HG03469 (cell line): ENCODE measurements around the gene CNIH3.
"Not testable (repeated sequence)": the region's sequence is repeated elsewhere in the genome, so short reads cannot be mapped to it uniquely, and the experiment has no call there.

Experiments used
- ATAC-seq: cut with Tn5 transposase; IDR thresholded peaks from one replicate; pipeline ENCODE4 v1.9.1; 2021; ENCODE audit warnings: mild to moderate bottlenecking, moderate library complexity, moderate number of reproducible peaks; ENCODE audit not compliant: unreplicated experiment

Gene CNIH3

DNA sequence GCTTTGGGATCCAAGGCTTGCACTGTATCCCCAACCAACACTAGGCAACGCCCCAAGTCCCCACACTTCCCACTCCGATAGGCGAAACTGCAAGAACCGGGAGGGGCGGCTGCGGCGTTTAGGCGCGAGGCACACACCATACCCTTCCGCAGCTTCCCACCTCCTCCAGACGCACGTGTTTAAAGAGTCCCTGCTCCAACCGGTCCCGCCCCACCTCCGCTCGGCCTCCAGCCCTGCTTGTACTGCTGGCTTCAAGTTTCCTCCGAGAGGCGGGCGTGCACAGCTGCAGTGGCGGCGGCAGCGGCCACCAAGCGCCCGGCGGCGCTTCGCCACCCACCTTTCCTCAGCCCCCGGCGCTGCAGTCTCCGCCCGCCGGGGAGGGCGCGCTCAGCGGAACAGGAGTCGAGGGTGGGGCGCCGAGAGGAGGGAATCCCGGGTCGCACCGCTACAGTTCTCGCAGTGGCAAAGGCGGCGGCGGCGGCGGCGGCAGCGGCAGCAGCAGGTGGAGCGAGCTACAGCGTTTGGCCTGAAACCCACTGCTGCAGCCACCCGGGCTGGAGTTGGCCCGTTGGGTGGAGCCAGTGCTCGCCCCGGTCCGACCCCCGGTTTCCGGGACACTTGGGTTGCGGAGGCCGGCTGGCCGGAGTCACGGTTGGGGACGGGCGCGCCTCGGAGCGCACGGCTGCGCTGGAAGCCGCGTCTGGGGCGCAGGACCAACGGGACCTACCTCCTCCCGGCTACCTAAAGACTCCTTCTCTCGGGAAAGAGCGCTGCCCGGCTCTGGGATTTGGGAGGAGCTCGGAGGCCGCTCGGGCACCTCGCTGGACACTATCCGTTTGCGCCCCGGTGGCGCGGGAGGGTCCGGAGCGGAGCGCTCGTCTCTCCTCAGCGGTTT lies at the start of gene CNIH3:
Gene CNIH3, plus strand, starts transcription at position 457 of the 895 bp plus-strand sequence. CDS start 858 bp downstream, outside the sequence.
- no peak for ATAC-seq

DNA sequence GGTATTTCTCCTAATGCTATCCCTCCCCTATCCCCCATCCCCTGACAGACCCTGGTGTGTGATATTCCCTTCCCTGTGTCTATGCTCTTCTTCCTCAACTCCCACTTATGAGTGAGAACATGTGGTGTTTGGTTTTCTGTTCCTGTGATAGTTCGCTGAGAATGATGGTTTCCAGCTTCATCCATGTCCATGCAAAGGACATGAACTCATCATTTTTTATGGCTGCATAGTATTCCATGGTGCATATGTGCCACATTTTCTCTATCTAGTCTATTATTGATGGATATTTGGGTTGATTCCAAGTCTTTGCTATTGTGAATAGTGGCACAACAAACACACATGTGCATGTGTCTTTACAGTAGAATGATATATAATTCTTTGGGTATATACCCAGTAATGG lies 49.6 kb upstream of the CNIH3 start:
- not testable (repeated sequence) for ATAC-seq

DNA sequence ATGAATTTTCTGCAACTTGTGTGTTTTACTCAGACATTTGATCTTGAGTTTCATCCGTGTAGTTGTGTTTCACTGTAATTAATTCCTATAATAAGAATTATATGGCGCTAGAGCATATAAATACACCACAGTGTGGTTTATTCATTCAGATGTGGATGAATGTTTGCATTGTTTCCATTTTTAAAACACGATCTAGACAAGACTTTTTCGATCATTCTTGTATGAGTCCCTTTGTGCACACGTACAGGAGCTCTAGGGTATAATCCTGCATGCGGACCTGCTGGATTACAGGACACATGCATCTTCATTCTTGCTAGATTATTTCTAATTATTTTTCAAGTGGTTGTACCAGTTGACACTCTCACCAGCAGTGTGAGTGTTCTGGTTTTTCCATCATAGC lies 46.8 kb upstream of the CNIH3 start:
- ATAC-seq, result no peak

DNA sequence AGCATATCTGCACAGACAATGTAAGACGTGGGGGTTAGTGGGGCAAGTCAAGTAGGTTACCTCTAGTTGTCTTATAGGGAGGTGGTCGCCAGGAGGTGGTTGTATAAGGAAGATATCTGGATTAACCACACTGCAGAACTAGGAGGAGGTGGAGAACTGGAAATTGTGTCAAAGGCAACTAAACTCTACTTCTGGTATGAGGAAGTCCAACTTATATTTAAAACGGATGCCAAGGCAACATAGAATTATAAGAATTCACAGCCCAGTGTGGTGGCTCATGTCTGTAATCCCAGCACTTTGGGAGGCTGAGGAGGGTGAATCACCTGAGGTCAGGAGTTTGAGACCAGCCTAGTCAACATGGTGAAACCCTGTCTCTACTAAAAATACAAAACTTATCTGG lies 44.1 kb upstream of the CNIH3 start:
- not testable (repeated sequence) for ATAC-seq

DNA sequence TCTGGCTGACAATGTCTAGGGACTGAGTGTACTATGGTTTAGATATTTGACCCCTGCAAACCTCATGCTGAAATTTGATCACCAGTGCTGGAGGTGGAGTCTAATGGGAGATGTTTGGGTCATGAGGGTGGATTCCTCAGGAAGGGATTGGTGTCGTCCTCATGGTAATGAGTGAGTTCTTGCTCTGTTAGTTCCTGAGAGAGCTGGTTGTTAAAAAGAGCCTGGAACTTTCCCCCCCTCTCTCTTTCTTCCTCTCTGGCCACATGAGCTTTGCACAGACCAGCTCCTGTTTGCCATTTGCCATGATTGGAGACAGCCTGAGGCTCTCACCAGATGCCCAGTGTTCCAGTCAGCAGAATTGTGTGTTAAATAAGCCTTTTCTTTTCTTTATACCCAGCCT lies 36.6 kb upstream of the CNIH3 start:
- no peak for ATAC-seq

DNA sequence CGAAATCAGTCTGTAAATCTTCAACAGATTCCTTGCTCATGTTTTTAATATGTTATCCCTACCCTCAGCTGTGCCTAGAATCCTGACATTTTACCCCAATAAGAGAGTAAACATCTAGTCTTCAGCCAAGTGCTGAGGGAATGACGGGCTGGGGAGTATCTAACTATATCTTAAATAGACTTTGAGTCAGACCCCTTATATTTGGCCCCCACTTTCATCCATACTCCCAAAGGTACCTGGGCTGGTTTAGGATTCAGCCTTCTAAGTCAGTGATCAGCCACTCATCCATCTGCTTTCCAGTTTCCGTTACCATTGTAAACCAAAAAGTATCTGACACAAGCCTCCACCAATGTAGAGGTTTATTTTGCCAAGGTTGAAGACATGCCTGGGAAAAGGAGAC lies 36.1 kb upstream of the CNIH3 start:
- no peak for ATAC-seq

DNA sequence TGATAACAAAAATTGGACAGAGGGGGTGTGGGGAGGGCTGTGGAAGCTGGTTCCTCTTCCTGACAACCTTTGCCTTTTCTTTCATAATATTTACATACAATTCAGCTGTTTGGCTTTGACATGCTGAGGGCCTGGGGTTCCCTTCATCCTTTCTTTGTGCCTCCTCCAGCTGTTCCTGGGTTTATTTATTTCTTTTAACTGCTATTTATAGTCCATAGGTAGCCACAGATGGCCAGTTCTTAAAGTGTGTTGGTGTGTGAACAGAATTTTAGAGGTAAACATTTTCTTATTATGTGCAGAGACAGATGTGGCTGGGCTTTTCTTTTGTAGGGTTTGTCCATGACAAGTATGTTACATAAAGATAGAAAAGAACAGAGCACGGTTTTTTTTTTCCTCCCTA lies 34.1 kb upstream of the CNIH3 start:
- ATAC-seq, result no peak

DNA sequence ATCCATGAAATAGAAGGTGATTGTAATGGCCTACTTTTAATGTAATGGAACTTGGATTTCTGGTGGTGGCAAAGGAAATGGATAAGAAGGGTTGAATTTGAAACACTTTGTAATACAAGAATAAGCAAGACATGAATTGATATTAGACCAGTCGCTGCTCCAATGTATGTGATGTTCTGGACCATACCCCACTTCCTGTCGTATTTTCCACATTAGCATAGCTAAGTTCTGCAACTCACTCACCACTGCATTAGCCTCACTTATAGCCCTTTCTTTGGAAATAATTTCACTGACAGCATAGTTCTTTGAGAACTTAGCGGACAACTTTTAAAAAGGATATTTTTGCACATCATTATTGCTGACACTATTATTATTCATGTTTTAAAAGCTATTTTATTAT lies 32.3 kb upstream of the CNIH3 start:
- ATAC-seq, result no peak

DNA sequence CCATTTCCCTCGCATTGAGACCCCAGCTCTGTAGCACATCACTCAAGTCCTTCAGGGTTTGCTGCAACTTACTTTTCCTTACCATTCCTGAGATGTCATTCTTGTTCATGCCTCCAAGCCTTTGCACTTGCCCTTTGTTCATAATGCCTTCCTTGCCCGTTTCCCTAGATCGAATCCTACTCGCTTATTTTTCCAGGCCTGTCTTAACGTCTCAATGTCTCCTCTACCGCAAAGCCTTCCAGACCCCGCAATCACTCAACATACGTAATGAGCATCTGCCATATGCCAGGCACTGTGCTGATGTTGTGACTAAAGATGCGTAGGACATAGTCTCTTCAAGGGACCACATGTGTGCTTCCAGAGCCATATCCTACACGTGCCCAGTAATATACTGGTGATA lies 31.1 kb upstream of the CNIH3 start:
- ATAC-seq, result no peak

DNA sequence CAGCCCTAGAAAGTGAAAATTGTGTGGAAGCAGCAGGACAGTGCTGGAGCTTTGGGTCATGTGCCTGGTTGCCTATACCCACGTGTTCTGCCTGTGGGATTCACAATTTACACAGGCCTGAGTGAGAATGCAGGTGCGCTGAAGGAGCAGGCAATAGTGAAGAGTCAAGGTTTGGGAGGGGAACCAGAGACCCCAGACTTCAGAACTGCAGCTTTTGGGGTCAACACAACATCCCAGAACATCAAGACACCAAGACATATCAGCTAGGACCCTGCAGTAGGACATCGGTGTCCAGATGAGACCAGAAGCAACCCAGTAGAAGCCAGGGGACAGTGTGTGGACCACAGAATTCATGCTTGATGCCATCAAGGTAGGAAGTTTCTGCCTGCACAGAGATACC lies 29.1 kb upstream of the CNIH3 start:
- ATAC-seq, result no peak

DNA sequence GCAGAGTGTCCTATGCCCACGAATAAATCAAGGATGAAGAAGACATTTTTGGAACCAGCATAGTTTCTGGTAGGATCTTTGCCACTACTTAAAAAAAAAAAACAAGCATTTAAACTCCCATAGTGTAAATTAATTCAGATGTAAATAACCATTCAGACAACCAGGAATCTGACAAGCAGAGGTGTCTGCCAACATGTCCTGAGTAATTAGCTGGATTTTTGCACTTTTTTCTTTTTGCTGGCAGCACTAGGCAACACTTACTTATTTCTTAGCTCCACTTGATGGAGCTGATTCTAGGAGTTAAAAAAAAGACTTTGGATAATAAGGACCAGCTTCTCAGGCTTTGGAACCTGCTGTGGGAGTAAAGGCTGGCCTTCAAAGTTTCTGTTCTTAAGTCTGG lies 27.6 kb upstream of the CNIH3 start:
- ATAC-seq, result no peak

DNA sequence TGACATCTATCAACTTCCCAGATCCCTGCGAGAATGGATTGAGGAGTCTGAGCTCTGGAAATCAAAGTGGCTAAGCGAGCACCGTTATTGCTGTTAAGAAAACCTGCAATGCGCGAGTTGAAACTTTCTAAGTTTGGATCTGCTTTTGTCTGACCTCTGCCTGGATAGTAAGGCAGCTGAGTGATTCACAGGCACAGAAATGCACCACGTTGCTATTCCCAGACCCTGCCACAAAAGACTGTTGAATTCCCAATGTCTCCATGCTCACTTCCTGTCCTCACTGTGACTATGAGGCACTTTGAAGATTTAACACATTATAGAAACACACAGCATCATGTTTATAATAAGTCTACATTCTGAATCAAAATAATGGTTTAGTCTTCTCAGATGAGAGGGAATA lies 27.1 kb upstream of the CNIH3 start:
- ATAC-seq, result no peak

DNA sequence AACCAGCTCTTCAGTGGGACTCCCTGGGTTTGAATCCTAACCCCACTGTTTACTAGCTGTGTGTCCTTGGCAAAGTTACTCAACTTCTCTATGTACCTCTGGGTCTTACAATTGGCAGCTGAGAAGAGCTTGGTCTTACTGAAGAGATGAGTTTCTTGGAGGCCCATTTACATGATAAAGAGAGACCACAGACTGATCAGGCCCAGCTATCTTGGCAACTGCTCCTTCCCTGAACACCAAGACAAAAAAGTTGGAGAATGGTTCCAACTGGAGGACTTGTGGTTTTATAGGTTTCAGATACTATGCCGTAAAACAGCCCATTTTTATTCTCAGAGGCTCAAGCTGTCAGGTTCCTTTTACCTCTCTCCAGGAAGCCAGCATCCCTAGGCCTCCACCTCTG lies 24.8 kb upstream of the CNIH3 start:
- no peak for ATAC-seq

DNA sequence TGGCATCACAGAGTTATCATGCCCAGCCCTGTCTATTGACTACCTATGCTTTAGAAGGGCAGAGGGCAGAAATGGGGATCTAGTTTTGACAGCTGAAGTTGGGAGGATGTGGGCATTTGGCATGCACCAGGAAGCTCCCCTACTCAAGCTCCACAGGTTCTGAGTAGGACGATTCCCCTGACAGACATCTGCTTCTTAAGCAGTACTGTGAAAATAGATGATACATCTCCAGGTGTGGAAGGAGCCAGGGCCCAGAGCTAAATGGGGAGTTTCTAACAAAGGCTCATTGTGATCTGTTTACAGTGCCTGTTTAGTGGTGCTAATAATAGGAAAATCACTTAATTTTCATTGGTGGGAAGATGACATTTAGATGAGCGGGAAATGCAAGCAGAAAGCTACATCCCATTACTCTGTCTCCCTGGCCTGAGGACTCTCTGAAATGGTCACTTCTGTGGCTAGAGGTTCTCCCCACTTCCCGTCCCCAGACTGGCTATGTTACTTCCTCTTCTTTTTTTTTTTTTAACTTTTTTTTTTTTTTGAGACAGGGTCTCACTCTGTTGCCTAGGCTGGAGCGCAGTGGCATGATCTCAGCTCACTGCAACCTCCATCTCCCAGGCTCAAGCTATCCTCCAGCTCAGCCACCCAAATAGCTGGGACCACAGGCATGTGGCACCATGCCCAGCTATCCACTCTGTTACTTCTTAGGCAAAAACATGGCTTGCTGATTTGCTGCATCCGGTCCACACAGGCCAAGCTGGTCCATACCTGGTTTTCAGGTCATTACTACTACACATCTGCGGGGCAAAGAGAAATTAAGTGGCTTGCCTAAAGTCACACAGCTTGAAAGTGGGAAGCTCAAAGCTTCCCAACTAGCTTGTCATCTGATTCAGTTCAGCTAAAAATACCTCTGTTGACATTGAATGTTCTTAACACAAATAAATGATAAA lies 23.2 kb upstream of the CNIH3 start:
- no peak for ATAC-seq

DNA sequence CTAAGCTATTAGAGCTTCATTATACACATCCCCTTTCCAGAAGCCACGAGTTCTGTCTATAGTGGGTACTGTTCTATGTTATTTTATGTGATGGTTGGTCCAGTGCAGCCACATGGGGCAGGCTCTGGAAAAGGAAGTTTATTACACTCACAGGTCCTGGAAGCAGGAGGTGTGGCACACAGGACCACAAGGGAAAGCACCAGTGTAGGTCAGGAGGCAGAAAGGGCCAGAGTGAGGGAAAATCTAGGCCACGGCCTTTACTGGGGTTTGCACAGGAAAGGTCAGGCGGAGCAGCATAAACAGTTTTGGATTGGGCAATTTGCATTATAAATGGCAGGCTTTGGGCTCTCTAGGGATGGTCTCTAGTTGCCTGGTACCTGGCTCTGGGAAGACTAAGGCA lies 21.8 kb upstream of the CNIH3 start:
- ATAC-seq, result no peak

DNA sequence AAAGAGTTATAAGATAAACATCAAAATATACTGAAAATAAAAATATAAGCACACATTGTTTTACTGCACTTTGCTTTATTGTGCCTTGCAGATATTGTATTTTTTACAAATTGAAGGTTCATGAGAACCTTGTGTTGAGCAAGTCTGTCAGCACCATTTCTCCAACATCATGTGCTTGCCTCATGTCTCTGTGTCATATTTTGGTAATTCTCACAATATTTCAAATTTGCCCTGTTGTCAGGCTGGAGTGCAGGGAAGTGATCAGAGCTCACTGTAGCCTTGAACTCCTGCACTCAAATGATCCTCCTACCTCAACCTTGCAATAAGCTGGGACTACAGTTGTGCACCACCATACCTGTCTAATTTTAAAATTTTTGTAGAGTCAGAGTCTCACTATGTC lies 21.3 kb upstream of the CNIH3 start:
- ATAC-seq, result no peak

DNA sequence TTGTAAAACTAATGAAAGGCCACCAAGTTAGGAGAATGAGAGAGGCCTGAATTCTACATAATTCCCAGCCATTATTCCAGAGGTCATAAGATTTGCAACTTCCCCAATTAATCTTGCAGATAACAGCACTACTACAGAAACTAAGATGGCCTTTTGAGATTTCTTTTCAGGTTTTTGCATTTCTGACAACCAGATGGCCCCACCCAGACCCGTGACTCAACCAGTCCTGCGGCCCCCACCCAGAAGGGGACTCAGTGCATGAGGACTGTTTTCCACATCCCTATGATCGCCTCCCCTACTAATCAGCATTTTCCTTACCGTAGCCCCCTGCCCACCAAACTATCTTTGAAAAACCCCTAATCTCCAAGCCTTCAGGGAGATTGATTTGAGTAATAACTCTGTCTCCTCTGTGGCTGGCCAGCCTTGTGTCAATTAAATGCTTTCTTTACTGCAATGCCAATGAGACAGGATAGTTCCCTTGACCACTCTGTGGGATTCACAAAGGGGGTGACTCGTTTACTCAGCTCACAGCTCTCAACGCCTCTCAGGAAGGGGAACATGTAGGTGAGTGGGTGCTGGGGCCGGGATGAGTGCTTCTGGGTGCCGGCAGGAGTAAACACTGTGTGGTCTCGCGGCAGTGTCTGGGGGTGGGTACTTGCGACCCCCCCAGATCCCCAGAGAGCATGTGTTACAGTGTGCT lies 10.5 kb upstream of the CNIH3 start:
- no peak for ATAC-seq

DNA sequence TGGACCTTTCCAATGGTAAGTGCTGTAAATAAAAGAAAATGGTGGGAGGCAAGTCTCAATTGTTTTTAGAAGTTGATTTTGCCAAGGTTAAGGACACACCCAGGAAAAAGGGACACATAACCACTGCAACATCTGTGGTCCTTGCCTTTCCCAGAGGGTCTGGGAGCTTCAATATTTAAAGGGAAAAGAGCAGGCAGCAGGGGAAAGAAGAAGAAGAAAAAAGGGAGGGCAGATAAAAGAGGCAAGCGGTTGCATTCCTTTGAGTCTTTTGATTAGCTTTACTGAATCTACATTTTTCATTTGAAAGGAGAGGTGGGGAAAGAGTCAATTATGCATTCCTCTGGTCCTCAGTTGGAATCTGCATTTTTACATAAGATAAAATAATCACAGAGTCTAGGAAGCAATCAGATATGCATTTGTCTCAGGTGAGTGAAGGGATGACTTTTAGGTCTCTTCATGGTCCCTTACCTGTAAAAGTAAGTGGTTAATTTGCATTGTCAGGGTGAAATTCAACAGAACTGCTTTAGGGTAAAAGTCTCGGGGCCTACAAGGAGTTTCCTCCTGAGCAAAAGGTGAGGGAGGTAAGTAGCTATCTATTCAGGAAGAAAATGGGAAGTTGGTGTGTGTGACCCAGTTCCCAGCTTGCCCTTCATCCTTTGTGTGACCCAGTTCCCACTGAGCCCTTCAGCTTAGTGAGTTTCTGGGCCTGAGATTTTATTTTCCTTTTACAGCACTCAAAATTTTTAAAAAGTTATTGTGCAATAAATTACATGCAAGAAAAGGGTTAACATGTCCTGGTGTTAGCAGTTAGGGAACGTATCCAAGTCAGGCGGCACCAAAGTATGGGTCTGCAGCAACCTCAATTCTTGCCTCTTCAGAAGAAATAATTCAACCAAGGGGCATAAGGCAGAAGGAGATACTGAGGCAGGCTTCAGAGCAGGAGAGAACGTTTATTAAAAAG lies 8.6 kb upstream of the CNIH3 start:
- no peak for ATAC-seq

DNA sequence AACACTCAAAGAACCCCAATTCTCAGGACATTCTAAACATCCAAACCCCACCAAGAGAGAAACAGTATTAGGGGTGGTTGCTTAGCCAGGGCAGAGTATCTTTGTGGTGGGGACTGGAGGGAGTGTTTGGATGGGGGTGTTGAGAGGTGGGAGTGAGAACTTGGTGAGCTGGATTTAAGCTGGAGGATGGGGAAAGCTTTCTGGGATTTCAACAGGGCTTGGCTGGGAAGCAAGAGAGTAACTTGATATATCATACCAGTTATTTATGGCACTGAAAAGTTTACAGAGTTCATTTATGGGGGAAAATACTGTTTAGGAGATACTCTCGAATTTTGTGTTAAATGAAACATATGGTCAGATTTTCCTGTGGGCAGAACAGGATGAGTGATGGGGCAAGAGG lies 6.8 kb upstream of the CNIH3 start:
- no peak for ATAC-seq

DNA sequence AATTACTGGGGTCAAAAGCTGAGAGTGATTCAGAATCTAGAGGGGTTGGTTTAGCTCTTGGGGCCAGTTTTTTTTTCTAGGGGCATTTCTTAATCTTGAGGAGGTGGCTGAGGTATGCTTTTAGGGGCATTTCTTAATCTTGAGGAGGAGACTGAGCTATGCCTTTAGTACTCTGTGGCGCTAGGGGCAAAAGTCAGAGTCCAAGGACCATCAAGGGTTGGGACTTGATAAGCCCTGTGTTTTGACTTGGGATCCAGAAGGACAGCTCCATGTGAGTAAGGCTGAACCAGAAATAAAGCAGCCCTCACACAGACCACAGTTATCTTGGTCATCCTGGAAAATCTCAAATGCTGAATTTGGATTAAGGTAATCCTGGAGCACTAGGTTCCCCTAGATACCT lies 3.9 kb upstream of the CNIH3 start:
- no peak for ATAC-seq
